WTC11 (cell line): ENCODE measurements around the gene FERMT3. TPM values are rescaled to one million over a fixed set of nuclear protein-coding genes. Genes with fewer than 3 reads are reported as not detected.
A peak's percentile ranks its signal among the peaks of the same experiment; 100 is the strongest.

Source experiments
- ATAC-seq: fragments of 200-7000 bp; cut with Tn5 transposase; 2 replicates; pipeline ENCODE4 v1.10.0; 2021; ENCODE audit warnings: mild to moderate bottlenecking, moderate library complexity
- CTCF ChIA-PET: fragments of 300-600 bp; sonication (Branson Sonifier 250); formaldehyde crosslinking; loops from one replicate; lab custom pipeline; 2021; ENCODE audit warnings: antibody characterized with exemption; lab: Charles Lee
- POLR2A ChIA-PET: fragments of 350-600 bp; sonication (Branson Sonifier 250); formaldehyde crosslinking; loops from one replicate; lab custom pipeline; 2021; ENCODE audit warnings: antibody characterized with exemption; lab: Charles Lee
- DNase-seq: peaks from one replicate; pipeline ENCODE4 v3.0.0; 2021; ENCODE audit warnings: low spot score
- H3K27ac Mint-ChIP-seq: 2 replicates; pipeline ENCODE4 v1.8.0; 2021; ENCODE audit warnings: mixed read lengths
- H3K27me3 Mint-ChIP-seq: 2 replicates; pipeline ENCODE4 v1.8.0; 2021; ENCODE audit warnings: low read depth, mild to moderate bottlenecking, moderate library complexity, mixed read lengths
- H3K36me3 Mint-ChIP-seq: 2 replicates; pipeline ENCODE4 v1.8.0; 2021; ENCODE audit warnings: mixed read lengths
- H3K4me1 Mint-ChIP-seq: 2 replicates; pipeline ENCODE4 v1.8.0; 2022; ENCODE audit warnings: mixed read lengths
- H3K4me3 Mint-ChIP-seq: 2 replicates; pipeline ENCODE4 v1.8.0; 2021; ENCODE audit warnings: mild to moderate bottlenecking, moderate library complexity, mixed read lengths
- H3K9me3 Mint-ChIP-seq: 2 replicates; pipeline ENCODE4 v1.8.0; 2021; ENCODE audit warnings: mixed read lengths
- AFF4 ChIP-seq: sonication (generic); formaldehyde crosslinking; IDR thresholded peaks from 2 replicates; pipeline ENCODE4 v1.8.1; 2023; ENCODE audit warnings: mild to moderate bottlenecking, missing genetic modification reagents, borderline replicate concordance
- ARID4B ChIP-seq: sonication (generic); formaldehyde crosslinking; IDR thresholded peaks from 2 replicates; pipeline ENCODE4 v1.8.0; 2023; ENCODE audit warnings: missing genetic modification reagents, mild to moderate bottlenecking, borderline replicate concordance
- E2F1 ChIP-seq: sonication (generic); formaldehyde crosslinking; IDR thresholded peaks from 2 replicates; pipeline ENCODE4 v1.8.0; 2022; ENCODE audit warnings: mild to moderate bottlenecking, missing genetic modification reagents
- E2F4 ChIP-seq: sonication (generic); formaldehyde crosslinking; IDR thresholded peaks from 2 replicates; pipeline ENCODE4 v1.8.1; 2022; ENCODE audit warnings: low read depth, mild to moderate bottlenecking, moderate library complexity, missing genetic modification reagents, borderline replicate concordance
- EMX1 ChIP-seq: fragments of 250-450 bp; sonication (Bioruptor Pico); IDR thresholded peaks from 2 replicates; pipeline ENCODE4 v1.8.0; 2021; ENCODE audit warnings: mild to moderate bottlenecking
- ESRRA ChIP-seq: sonication (generic); formaldehyde crosslinking; IDR thresholded peaks from 2 replicates; pipeline ENCODE4 v1.8.1; 2022; ENCODE audit warnings: mild to moderate bottlenecking, missing genetic modification reagents, borderline replicate concordance
- FOXP4 ChIP-seq: sonication (generic); formaldehyde crosslinking; IDR thresholded peaks from 2 replicates; pipeline ENCODE4 v1.8.0; 2022; ENCODE audit warnings: mild to moderate bottlenecking, missing genetic modification reagents
- GTF2I ChIP-seq: fragments of 250-450 bp; sonication (Bioruptor Pico); conservative IDR thresholded peaks from 2 replicates; pipeline ENCODE4 v1.4.0; 2021; ENCODE audit warnings: mild to moderate bottlenecking
- HMGA2 ChIP-seq: fragments of 250-450 bp; sonication (Bioruptor Pico); IDR thresholded peaks from 2 replicates; pipeline ENCODE4 v1.4.0; 2021; ENCODE audit warnings: mild to moderate bottlenecking, moderate library complexity
- NFATC4 ChIP-seq: fragments of 250-450 bp; sonication (Bioruptor Pico); IDR thresholded peaks from 2 replicates; pipeline ENCODE4 v1.9.0; 2021; ENCODE audit warnings: mild to moderate bottlenecking
- NR1H2 ChIP-seq: sonication (generic); formaldehyde crosslinking; IDR thresholded peaks from 2 replicates; pipeline ENCODE4 v1.9.0; 2021; ENCODE audit warnings: mild to moderate bottlenecking, moderate library complexity, missing genetic modification reagents
- NR2C2 ChIP-seq: sonication (generic); formaldehyde crosslinking; IDR thresholded peaks from 2 replicates; pipeline ENCODE4 v1.8.0; 2022; ENCODE audit warnings: mild to moderate bottlenecking, missing genetic modification reagents
- OVOL2 ChIP-seq: fragments of 250-450 bp; sonication (Bioruptor Pico); IDR thresholded peaks from 2 replicates; pipeline ENCODE4 v1.9.0; 2021; ENCODE audit warnings: mild to moderate bottlenecking, borderline replicate concordance
- RELA ChIP-seq: sonication (generic); formaldehyde crosslinking; IDR thresholded peaks from 2 replicates; pipeline ENCODE4 v1.8.1; 2022; ENCODE audit warnings: missing genetic modification reagents, mild to moderate bottlenecking, borderline replicate concordance
- SMAD3 ChIP-seq: sonication (generic); formaldehyde crosslinking; IDR thresholded peaks from 2 replicates; pipeline ENCODE4 v1.8.0; 2022; ENCODE audit warnings: missing genetic modification reagents, mild to moderate bottlenecking, borderline replicate concordance
- SP1 ChIP-seq: sonication (generic); formaldehyde crosslinking; conservative IDR thresholded peaks from 2 replicates; pipeline ENCODE4 v1.8.1; 2022; ENCODE audit warnings: missing genetic modification reagents
- TEAD1 ChIP-seq: sonication (generic); formaldehyde crosslinking; IDR thresholded peaks from 2 replicates; pipeline ENCODE4 v1.8.0; 2022; ENCODE audit warnings: mild to moderate bottlenecking, missing genetic modification reagents
- ZNF121 ChIP-seq: sonication (generic); formaldehyde crosslinking; IDR thresholded peaks from 2 replicates; pipeline ENCODE4 v1.8.0; 2023; ENCODE audit warnings: missing genetic modification reagents
- ZNF423 ChIP-seq: fragments of 250-450 bp; sonication (Bioruptor Pico); IDR thresholded peaks from 2 replicates; pipeline ENCODE4 v2.1.2; 2022; ENCODE audit warnings: mild to moderate bottlenecking, moderate library complexity
- ZNF532 ChIP-seq: fragments of 250-450 bp; sonication (Bioruptor Pico); IDR thresholded peaks from 2 replicates; pipeline ENCODE4 v1.9.0; 2021; ENCODE audit warnings: mild to moderate bottlenecking, borderline replicate concordance
- total RNA-seq: library from RNA; stranded (reverse); gene quantifications from 3 replicates; pipeline ENCODE4 v1.2.3, GENCODE V29; 2021

FERMT3 gene
- total RNA-seq, 1 experiment from 2014 or later: 3.8 TPM

- H3K4me3 Mint-ChIP-seq: peak overlapping the region; percentile 88
- DNase-seq: no peak
- H3K4me1 Mint-ChIP-seq: peaks cover 36% of the 10 kb centered on the region
- H3K27ac Mint-ChIP-seq: peak overlapping the region; percentile 83
- H3K36me3 Mint-ChIP-seq: peaks cover 9% of the 10 kb centered on the region
- POLR2A ChIA-PET: interaction anchor here (0.6 to 1.8 kb wide), 6 partner anchors 15 to 1483 kb away, joined by 3 to 6 read pairs (median 4); partner anchors contain the start of gene STIP1
- CTCF ChIA-PET: interaction anchor here (1.1 to 3.8 kb wide), 6 partner anchors 8 to 112 kb away, joined by 4 to 50 read pairs (median 10); partner anchors contain the start of gene PLCB3
- ATAC-seq: no peak
- H3K9me3 Mint-ChIP-seq: no peaks in the 10 kb centered on the region
- H3K27me3 Mint-ChIP-seq: no peaks in the 10 kb centered on the region
- no peak for TF ChIP-seq AFF4 (CRISPR knock-in tag)
- no peak for TF ChIP-seq ARID4B (CRISPR knock-in tag)
- TF ChIP-seq EMX1 (CRISPR knock-in tag): no peak
- TF ChIP-seq RELA: no peak
- no peak for TF ChIP-seq GTF2I
- TF ChIP-seq NR2C2 (CRISPR knock-in tag): no peak
- no peak for TF ChIP-seq NFATC4 (CRISPR knock-in tag)
- no peak for TF ChIP-seq TEAD1
- TF ChIP-seq OVOL2 (CRISPR knock-in tag): no peak
- no peak for TF ChIP-seq HMGA2 (CRISPR knock-in tag)
- TF ChIP-seq ZNF532 (CRISPR knock-in tag): 0 out of 2 replicates have a peak, but pooled peaks have one; percentile 18
- TF ChIP-seq SMAD3 (CRISPR knock-in tag): no peak
- TF ChIP-seq ESRRA: no peak
- TF ChIP-seq ZNF423 (CRISPR knock-in tag): no peak
- no peak for TF ChIP-seq FOXP4 (CRISPR knock-in tag)
- no peak for TF ChIP-seq E2F4 (CRISPR knock-in tag)
- 0 out of 2 replicates have a peak, but pooled peaks have one; percentile 17 for TF ChIP-seq ZNF121
- TF ChIP-seq NR1H2 (CRISPR knock-in tag): 0 out of 2 replicates have a peak, but pooled peaks have one; percentile 20
- TF ChIP-seq E2F1 (CRISPR knock-in tag): no peak
- TF ChIP-seq SP1 (CRISPR knock-in tag): no peak
Observed at GRCh38 chr11:64243236-64243854, 36.8 kb downstream of the FERMT3 start.
